ENCODE data around the gene MIOS.

The MIOS gene

DNA sequence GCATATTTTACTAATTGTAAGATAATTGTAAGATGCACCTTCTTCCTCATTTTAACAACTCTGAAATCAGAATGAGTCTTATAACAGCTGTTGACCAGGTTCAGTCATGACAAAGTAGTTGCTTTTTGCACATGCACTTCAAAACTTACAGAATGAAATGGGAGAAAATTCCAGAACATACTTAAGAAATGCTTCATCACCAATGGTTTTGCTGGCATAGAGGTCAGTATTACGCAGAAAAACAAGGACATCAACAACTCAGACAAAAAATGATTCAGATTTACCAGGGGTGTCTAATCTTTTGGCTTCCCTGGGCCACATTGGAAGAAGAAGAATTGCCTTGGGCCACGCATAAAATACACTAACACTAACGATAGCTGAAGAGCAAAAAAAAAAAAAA is 44.3 kb upstream of the MIOS start:
- TF ChIP-seq, protein P1, sequence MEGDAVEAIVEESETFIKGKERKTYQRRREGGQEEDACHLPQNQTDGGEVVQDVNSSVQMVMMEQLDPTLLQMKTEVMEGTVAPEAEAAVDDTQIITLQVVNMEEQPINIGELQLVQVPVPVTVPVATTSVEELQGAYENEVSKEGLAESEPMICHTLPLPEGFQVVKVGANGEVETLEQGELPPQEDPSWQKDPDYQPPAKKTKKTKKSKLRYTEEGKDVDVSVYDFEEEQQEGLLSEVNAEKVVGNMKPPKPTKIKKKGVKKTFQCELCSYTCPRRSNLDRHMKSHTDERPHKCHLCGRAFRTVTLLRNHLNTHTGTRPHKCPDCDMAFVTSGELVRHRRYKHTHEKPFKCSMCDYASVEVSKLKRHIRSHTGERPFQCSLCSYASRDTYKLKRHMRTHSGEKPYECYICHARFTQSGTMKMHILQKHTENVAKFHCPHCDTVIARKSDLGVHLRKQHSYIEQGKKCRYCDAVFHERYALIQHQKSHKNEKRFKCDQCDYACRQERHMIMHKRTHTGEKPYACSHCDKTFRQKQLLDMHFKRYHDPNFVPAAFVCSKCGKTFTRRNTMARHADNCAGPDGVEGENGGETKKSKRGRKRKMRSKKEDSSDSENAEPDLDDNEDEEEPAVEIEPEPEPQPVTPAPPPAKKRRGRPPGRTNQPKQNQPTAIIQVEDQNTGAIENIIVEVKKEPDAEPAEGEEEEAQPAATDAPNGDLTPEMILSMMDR (IDR thresholded peaks at IDR 0.05; ENCODE audit: unreplicated experiment in 3 of 3) = no peak
- Mint-ChIP-seq H3K4me1 (peaks cover 8% of the 10 kb centered on the region), H3K27me3 (ENCODE audit: low read depth) (no peaks in the 10 kb centered on the region), H3K9me3 (no peaks in the 10 kb centered on the region), H3K36me3 (ENCODE audit: low read depth) (no peaks in the 10 kb centered on the region), H3K27ac (no peak overlapping the region), H3K4me3 (no peak overlapping the region)

DNA sequence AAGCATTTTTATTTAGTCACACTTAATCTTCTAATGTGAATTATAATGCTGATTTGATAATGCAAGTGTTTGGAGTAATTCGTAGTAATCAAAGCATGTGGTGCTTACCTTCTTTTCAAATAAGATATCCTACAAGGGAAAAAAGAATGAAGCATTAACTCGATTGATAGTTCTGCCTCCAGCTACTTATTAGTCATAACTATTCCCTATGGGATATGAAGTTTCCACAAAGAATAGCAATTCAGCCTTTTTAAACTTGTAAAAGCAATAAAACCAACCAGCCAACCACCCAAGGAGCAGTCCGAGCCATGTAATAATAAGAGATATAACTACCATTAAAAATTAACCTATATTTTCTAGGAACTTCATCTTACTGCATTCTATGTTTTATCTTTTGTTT is 42.6 kb upstream of the MIOS start:
- TF ChIP-seq, protein P1 (IDR thresholded peaks at IDR 0.05; ENCODE audit: unreplicated experiment in 3 of 3) = no peak
- Mint-ChIP-seq H3K36me3 (ENCODE audit: low read depth) (no peaks in the 10 kb centered on the region), H3K27me3 (ENCODE audit: low read depth) (no peaks in the 10 kb centered on the region)

DNA sequence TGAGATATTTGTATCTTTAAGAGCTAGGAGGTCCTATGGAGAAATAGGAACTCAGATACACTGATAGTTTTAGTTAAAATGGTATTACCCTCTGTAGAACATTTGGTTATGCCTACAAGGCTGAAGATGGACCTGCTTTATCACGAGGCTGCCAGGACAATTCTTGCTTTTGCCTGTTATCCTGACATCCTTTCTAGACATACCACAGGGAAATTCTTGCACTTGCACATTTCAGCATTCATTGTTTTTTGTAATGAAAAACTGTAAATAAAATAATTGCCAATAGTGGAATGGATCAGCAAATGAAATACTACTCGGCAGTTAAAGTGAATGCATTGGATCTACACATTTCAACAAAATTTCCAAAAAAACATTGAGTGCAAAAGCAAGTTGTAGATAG is 40.7 kb upstream of the MIOS start:
- Mint-ChIP-seq H3K27me3 (ENCODE audit: low read depth) (no peaks in the 10 kb centered on the region), H3K27ac (no peak overlapping the region), H3K4me3 (no peak overlapping the region), H3K9me3 (no peaks in the 10 kb centered on the region), H3K36me3 (ENCODE audit: low read depth) (no peaks in the 10 kb centered on the region), H3K4me1 (no peaks in the 10 kb centered on the region)
- TF ChIP-seq, protein P1 (IDR thresholded peaks at IDR 0.05; ENCODE audit: unreplicated experiment in 3 of 3) = no peak

More for the DNA sequence above, 42.6 kb upstream of the MIOS start:
- Mint-ChIP-seq H3K27ac (no peak overlapping the region), H3K9me3 (no peaks in the 10 kb centered on the region), H3K4me1 (no peaks in the 10 kb centered on the region), H3K4me3 (no peak overlapping the region)

DNA sequence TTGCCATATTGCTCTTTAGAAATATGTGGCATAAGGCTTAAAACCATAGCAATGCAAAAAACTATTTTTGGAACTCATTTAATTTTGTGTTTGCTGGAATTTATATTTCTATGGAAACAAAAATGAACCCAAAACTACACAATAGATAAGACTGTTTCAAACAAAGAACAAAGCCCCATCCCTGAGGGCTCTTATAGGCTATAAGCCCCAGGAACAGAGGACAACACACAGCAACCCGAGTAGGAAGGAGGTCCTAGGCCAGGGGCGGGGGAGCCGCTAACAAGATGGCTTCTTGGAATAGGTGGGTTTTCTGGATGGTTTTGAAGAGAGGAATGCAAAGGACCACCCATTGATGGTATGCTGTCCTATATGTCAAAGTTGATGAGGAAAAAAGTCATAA is 39.6 kb upstream of the MIOS start:
- Mint-ChIP-seq H3K9me3 (no peaks in the 10 kb centered on the region), H3K27ac (no peak overlapping the region), H3K27me3 (ENCODE audit: low read depth) (no peaks in the 10 kb centered on the region), H3K4me1 (no peaks in the 10 kb centered on the region), H3K4me3 (no peak overlapping the region), H3K36me3 (ENCODE audit: low read depth) (no peaks in the 10 kb centered on the region)
- TF ChIP-seq, protein P1 (IDR thresholded peaks at IDR 0.05; ENCODE audit: unreplicated experiment in 3 of 3) = no peak

DNA sequence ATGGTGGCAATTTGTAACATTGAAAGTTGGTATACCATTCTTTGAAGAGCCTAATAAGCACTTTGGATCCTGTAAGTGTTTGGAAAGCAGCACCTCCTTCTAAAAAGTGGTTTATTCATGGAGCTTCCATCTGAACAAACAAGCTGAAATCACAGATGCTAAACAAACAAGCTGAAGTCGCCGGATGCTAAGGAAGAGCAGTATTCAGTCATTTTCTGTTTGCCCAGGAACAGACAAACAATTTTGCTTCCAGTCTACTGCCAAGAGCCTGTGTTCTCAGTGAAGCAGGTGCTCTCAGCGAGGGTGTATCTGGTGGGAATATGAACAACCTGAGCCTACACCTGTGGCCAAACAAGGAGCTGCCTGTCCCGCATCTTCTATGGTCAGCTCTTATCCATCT is 37.4 kb upstream of the MIOS start:
- Mint-ChIP-seq H3K4me3 (no peak overlapping the region), H3K27me3 (ENCODE audit: low read depth) (no peaks in the 10 kb centered on the region), H3K9me3 (no peaks in the 10 kb centered on the region), H3K4me1 (no peaks in the 10 kb centered on the region), H3K36me3 (ENCODE audit: low read depth) (no peaks in the 10 kb centered on the region), H3K27ac (no peak overlapping the region)
- TF ChIP-seq, protein P1 (IDR thresholded peaks at IDR 0.05; ENCODE audit: unreplicated experiment in 3 of 3) = no peak

DNA sequence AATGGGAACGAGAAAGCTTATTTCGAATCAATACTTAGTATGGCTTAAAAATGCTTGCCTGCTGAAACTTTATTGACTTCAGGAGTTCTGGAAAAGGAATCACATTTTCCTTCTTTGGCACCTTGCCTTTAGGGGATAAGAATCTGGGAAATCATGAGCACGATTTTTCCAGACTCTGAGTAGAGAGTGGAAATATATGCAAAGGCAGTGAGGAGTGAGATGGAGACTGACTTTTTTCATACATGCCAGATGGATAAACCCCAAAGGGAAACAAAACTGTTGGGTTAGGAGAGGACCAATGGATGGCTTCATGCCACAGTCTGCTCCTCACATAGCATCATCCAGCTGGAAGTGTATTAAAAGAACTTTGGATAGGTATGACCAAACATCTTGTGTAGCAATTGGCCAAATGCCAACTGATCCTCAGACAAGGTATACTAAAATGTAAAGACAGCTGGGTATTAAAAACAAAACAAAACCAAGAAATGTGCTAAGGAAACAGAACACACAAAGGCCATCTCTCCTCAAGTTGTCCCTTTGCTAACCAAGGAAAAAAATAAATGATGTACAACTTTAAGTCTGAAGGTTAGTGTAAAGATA is 32.8 kb upstream of the MIOS start:
- Mint-ChIP-seq H3K4me3 (no peak overlapping the region), H3K4me1 (no peaks in the 10 kb centered on the region), H3K36me3 (ENCODE audit: low read depth) (no peaks in the 10 kb centered on the region), H3K9me3 (no peaks in the 10 kb centered on the region), H3K27ac (no peak overlapping the region), H3K27me3 (ENCODE audit: low read depth) (no peaks in the 10 kb centered on the region)
- TF ChIP-seq, protein P1 (IDR thresholded peaks at IDR 0.05; ENCODE audit: unreplicated experiment in 3 of 3) = no peak

Data from nephron (organoid).